Gastroesophageal sphincter (tissue), 4 donors: ENCODE data around the gene TDO2. TPM values are rescaled to one million over a fixed set of nuclear protein-coding genes. Genes with fewer than 3 reads are reported as not detected.

Experiments used
- ATAC-seq: fragments of 150-250 bp; one replicate; pipeline ENCODE4 v1.9.1; 2016; ENCODE audit warnings: mild to moderate bottlenecking, moderate library complexity
- H3K27ac ChIP-seq, 4 donors: fragments of 200-600 bp; sonication (generic) in 3 of 4; 1 replicate in 3 of 4; 2 replicates in 1 of 4; pipeline ENCODE4 v1.5.1; 2016 to 2019
- H3K27me3 ChIP-seq: fragments of 200-600 bp; sonication (generic); one replicate; pipeline ENCODE4 v1.5.1; 2019
- H3K36me3 ChIP-seq, 2 donors: fragments of 200-600 bp; sonication (generic); one replicate each; pipeline ENCODE4 v1.5.1; 2019; ENCODE audit warnings: control low read depth in 1 of 2
- H3K4me1 ChIP-seq, 3 donors: fragments of 200-600 bp; sonication (generic); 1 replicate in 2 of 3; 2 replicates in 1 of 3; pipeline ENCODE4 v1.5.1; 2016 to 2019; ENCODE audit warnings: control low read depth in 2 of 3
- H3K4me3 ChIP-seq, 2 donors: fragments of 200-600 bp; sonication (generic); one replicate each; pipeline ENCODE4 v1.5.1; 2019; ENCODE audit warnings: mild to moderate bottlenecking in 1 of 2, moderate library complexity in 1 of 2
- H3K9me3 ChIP-seq, 3 donors: fragments of 200-600 bp; sonication (generic); one replicate each; pipeline ENCODE4 v1.5.1; 2017 to 2019; ENCODE audit warnings: control low read depth in 2 of 3
- CTCF ChIP-seq, 4 experiments: fragments of 200-600 bp in 2 of 4; fragments of 450-650 bp in 2 of 4; sonication (generic) in 1 of 4; IDR thresholded peaks; one replicate each; pipeline ENCODE4 v1.5.1; 2017 to 2019; ENCODE audit warnings: antibody characterized with exemption in 4 of 4, mild to moderate bottlenecking in 2 of 4, moderate library complexity in 2 of 4
- EP300 ChIP-seq: sonication (generic); formaldehyde crosslinking; IDR thresholded peaks from one replicate; pipeline ENCODE4 v1.6.1; 2017; ENCODE audit warnings: antibody characterized with exemption, mild to moderate bottlenecking
- POLR2A ChIP-seq, 2 donors: fragments of 450-650 bp; IDR thresholded peaks; one replicate each; pipeline ENCODE4 v1.6.1; 2017; ENCODE audit warnings: antibody characterized with exemption in 2 of 2, mild to moderate bottlenecking in 2 of 2, moderate library complexity in 1 of 2
- POLR2AphosphoS5 ChIP-seq: sonication (generic); formaldehyde crosslinking; IDR thresholded peaks from one replicate; pipeline ENCODE4 v1.6.1; 2017; ENCODE audit warnings: antibody characterized with exemption
- whole genome bisulfite sequencing, 2 donors: methylation state at CpG; one replicate each; pipeline ENCODE4 v1.1.5; 2018; ENCODE audit warnings: low coverage in 1 of 2; 5-methylcytosine and 5-hydroxymethylcytosine counted together
- total RNA-seq, 4 donors: library from RNA; depleted of rRNA; stranded (reverse); fragments of >200 nt; gene quantifications; one replicate each; pipeline ENCODE4 v1.1.0, GENCODE V29; 2016

TDO2 gene
- total RNA-seq: under 1 TPM in 1 of 4 donors, not detected in 3; 0.08 TPM

GRCh38 chr4:155903453-155903852 lies at the start of gene TDO2:
TSS of gene TDO2 (plus strand) at chr4:155903696. CDS start at chr4:155903759, 63 bp downstream.
- ATAC-seq: no peak
- 57 to 67% methylated on average over 1 of the region's 1 CpG for WGBS, 2 donors
- no peaks in the 10 kb centered on the region for H3K27me3 ChIP-seq
- H3K27ac ChIP-seq: no peak within 1 kb of the TSS
- no peaks in the 10 kb centered on the region for H3K36me3 ChIP-seq
- TF ChIP-seq POLR2A (IDR thresholded peaks at IDR 0.05) (no peak), CTCF (IDR thresholded peaks at IDR 0.05) (no peak)
- H3K4me3 ChIP-seq: no peak within 1 kb of the TSS
- peaks cover 0 to 9% (median 0%) of the 10 kb centered on the region in 3 donors for H3K4me1 ChIP-seq
- H3K9me3 ChIP-seq: no peaks in the 10 kb centered on the region

- no peak for ATAC-seq
- Histone ChIP-seq H3K4me3 (no peak overlapping the region), H3K27me3 (no peaks in the 10 kb centered on the region), H3K9me3 (no peaks in the 10 kb centered on the region), H3K36me3 (no peaks in the 10 kb centered on the region), H3K27ac (no peak overlapping the region), H3K4me1 (no peaks in the 10 kb centered on the region)
- TF ChIP-seq POLR2A (IDR thresholded peaks at IDR 0.05): no peak
- WGBS, 2 donors: 56 to 68% methylated on average over 4 to 6 of the region's 6 CpGs
Observed at GRCh38 chr4:155854582-155855226, 48.8 kb upstream of the TDO2 start.

GRCh38 chr4:155855897-155856296 lies 47.6 kb upstream of the TDO2 start:
- Histone ChIP-seq H3K36me3 (no peaks in the 10 kb centered on the region), H3K4me1 (no peaks in the 10 kb centered on the region), H3K4me3 (no peak overlapping the region), H3K27me3 (no peaks in the 10 kb centered on the region), H3K9me3 (no peaks in the 10 kb centered on the region), H3K27ac (no peak overlapping the region)
- 60 to 69% methylated on average over 2 of the region's 2 CpGs for WGBS, 2 donors
- ATAC-seq: no peak
- TF ChIP-seq POLR2A (IDR thresholded peaks at IDR 0.05) (no peak), POLR2AphosphoS5 (no peak), CTCF (IDR thresholded peaks at IDR 0.05) (no peak), EP300 (no peak)

- no peaks in the 10 kb centered on the region for H3K36me3 ChIP-seq
- WGBS, 2 donors: 0% methylated on average over 1 of the region's 1 CpG
- no peak within 1 kb of the TSS for H3K27ac ChIP-seq
- no peaks in the 10 kb centered on the region for H3K27me3 ChIP-seq
- H3K4me3 ChIP-seq: no peak within 1 kb of the TSS
- ATAC-seq: no peak
- H3K9me3 ChIP-seq: no peaks in the 10 kb centered on the region
- no peaks in the 10 kb centered on the region for H3K4me1 ChIP-seq
- TF ChIP-seq POLR2A (IDR thresholded peaks at IDR 0.05) (no peak), POLR2AphosphoS5 (no peak), CTCF (IDR thresholded peaks at IDR 0.05) (no peak), EP300 (no peak)
Observed at GRCh38 chr4:155866177-155866576, 37.3 kb upstream of the TDO2 start, which contains the start of gene ASIC5. TSS of gene ASIC5 (minus strand) at chr4:155866277. CDS start at chr4:155866226, 51 bp downstream.

- Histone ChIP-seq H3K27me3 (no peaks in the 10 kb centered on the region), H3K9me3 (no peaks in the 10 kb centered on the region), H3K27ac (no peak overlapping the region), H3K36me3 (no peaks in the 10 kb centered on the region), H3K4me3 (no peak overlapping the region), H3K4me1 (no peaks in the 10 kb centered on the region)
- ATAC-seq: no peak
- TF ChIP-seq POLR2A (IDR thresholded peaks at IDR 0.05) (no peak), EP300 (no peak), POLR2AphosphoS5 (no peak), CTCF (IDR thresholded peaks at IDR 0.05) (no peak)
- WGBS, 2 donors: 83 to 100% methylated on average over 1 of the region's 1 CpG
Observed at GRCh38 chr4:155875878-155876277, 27.6 kb upstream of the TDO2 start.
